ENCODE results near the gene CD7.
A peak's percentile ranks its signal among the peaks of the same experiment; 100 is the strongest.

Gene CD7

GRCh38 chr17:82292251-82293154, 24.9 kb downstream of the CD7 start:
- no peak for TF ChIP-seq JUND (IDR thresholded peaks at IDR 0.05; ENCODE audit: low read depth)
- peak; percentile 99 to 100 for DNase-seq (ENCODE audit: low read depth in 1 of 2, low spot score in 1 of 2)
- in situ Hi-C loops (cut with HindIII; ENCODE audit: low pct_unique_long_range_greater_than_20kb, low sequenced_read_pairs), result no loop called here

DNA sequence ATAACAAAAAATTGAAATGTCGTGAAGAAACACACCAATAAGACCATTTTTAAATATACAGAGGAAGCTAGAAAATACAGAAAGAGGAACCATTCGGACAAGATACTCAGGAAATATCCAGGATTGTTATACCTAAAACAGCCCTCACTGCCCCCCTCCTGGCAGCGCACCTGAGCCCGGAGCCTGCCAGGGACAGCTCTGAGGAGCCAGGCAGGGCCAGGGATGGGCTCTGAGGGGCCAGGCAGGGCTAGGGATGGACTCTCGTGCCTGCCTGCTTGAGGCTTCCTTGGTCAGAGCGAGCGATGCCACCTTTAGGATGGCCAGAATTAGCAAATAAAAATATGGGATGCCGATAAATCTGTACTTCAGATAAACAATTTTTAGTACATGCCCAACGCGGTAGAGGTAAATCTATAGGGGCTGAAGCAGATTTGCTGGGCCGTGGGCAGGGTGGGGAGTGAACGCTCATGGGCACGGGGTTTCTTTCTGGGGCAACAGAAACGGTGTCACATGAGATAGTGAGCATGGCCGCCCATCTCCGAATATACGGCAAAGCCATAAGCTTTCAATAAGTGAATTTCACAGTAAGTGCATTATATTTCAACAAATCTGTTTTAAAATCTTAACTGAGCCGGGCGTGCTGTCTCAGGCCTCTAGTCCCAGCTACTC, 25.7 kb downstream of the CD7 start:
- in situ Hi-C loops (cut with HindIII; ENCODE audit: low pct_unique_long_range_greater_than_20kb, low sequenced_read_pairs), result no loop called here

DNA sequence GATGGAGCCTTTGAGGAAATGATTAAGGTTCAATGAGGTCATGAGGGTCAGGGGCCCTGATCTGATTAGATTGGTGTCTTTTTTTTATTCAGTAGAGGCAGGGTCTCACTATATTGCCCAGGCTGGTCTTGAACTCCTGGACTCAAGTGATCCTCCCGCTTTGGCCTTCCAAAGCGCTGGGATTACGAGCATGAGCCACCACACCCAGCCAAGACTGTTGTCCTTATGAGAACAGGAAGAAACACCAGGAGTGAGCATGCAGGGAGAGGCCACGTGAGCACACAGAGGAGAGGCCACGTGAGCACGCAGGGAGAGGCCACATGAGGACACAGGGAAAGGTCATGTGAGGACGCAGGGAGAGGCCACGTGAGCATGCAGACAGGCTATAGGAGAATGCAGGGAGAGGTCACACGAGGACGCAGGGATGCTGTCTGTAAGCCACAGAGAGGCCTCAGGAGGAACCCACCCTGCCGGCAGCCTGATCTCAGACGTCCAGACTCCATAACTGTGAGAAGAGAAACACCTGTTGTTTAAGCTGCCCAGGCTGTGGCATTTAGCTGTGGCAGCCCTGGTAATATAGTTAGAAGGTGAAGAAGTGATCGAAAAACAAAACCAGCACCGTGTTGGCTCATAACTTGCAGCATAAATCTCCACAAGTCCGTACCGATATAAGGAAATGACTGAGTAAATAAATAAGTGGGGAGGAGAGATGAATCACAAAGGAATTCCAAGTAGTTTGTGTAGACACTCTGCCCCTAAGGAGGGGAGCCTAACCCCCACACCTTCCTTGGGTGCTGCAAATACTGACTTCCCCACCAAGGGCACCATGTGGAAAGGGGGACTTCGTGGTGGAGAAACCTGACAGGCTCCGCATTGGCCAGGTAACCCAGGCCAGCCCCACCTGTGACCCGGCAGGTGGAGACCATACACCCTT, 29.3 kb downstream of the CD7 start:
- TF ChIP-seq JUND (IDR thresholded peaks at IDR 0.05; ENCODE audit: low read depth), result no peak
- in situ Hi-C loops (cut with HindIII; ENCODE audit: low pct_unique_long_range_greater_than_20kb, low sequenced_read_pairs), result no loop called here
- peak in 1 of 2 experiments; percentile 94 for DNase-seq (ENCODE audit: low read depth in 1 of 2, low spot score in 1 of 2)

More for the DNA sequence above, 25.7 kb downstream of the CD7 start:
- TF ChIP-seq JUND (IDR thresholded peaks at IDR 0.05; ENCODE audit: low read depth), result no peak
- DNase-seq (ENCODE audit: low read depth in 1 of 2, low spot score in 1 of 2), result no peak

DNA sequence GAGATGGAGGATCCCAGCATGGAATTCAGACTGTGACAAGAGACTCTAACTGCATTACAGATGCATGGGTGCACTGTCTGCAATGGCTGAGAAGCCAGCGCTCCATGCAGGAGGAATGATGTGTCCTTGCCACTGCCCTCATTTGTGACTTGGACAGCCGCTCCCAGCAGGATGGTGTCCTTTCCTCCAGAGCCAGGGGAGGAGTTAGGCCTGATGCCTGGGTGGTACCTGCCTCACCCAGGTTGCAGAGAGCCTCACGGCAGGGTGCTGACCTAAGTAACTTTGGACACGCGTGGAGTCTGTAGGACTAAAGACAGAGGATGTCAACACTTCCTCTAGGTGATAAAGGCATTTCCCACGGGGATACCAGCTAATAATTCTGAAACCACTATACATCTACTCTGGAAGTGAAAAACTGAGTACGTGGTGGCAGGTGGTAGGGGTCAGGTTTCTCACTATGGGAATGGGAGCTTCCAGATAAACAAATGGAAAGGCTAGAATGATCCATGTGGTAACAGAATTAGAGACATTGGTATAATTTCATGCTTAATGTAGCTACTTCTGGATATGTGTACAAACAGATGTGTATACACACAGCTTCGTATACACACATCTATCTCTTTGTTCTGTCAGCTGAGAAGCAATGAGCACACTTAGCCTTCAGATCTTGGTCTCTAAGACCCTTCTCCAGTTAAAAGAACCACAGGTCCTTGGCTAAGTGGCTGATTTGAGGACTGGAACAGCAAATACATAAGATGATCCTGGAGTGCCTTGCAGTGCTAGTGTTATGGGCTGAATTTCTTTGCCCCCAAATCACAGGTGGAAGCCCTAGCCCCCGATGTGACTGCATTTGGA, 30.2 kb downstream of the CD7 start:
- DNase-seq (ENCODE audit: low read depth in 1 of 2, low spot score in 1 of 2), result no peak
- no peak for TF ChIP-seq JUND (IDR thresholded peaks at IDR 0.05; ENCODE audit: low read depth)
- in situ Hi-C loops (cut with HindIII; ENCODE audit: low pct_unique_long_range_greater_than_20kb, low sequenced_read_pairs), result no loop called here

DNA sequence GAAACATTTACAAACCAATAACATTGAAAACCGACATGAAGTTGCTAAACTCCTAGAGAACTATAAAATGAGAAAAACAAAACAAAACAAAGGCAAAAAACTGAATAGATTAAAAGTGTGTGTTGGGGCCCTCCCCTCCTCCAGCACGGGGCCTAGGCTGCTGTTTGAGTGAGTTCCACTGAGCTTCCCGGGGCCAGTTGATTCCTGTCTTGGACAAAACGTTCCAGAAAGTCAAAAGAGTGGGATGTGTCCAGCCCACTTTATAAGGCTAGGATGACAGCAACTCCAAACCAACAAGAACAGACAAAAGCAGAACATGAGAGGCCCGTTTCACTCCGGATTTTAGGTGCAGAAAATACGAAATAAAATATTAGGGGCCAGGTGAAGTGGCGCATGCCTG, 32.3 kb downstream of the CD7 start:
- in situ Hi-C loops (cut with HindIII; ENCODE audit: low pct_unique_long_range_greater_than_20kb, low sequenced_read_pairs), result no loop called here
- no peak for TF ChIP-seq JUND (IDR thresholded peaks at IDR 0.05; ENCODE audit: low read depth)
- DNase-seq (ENCODE audit: low read depth in 1 of 2, low spot score in 1 of 2), result no peak

GRCh38 chr17:82283208-82283749, 34.1 kb downstream of the CD7 start:
- TF ChIP-seq JUND (IDR thresholded peaks at IDR 0.05; ENCODE audit: low read depth), result no peak
- peak in 1 of 2 experiments; percentile 49 for DNase-seq (ENCODE audit: low read depth in 1 of 2, low spot score in 1 of 2)
- in situ Hi-C loops (cut with HindIII; ENCODE audit: low pct_unique_long_range_greater_than_20kb, low sequenced_read_pairs), result no loop called here

DNA sequence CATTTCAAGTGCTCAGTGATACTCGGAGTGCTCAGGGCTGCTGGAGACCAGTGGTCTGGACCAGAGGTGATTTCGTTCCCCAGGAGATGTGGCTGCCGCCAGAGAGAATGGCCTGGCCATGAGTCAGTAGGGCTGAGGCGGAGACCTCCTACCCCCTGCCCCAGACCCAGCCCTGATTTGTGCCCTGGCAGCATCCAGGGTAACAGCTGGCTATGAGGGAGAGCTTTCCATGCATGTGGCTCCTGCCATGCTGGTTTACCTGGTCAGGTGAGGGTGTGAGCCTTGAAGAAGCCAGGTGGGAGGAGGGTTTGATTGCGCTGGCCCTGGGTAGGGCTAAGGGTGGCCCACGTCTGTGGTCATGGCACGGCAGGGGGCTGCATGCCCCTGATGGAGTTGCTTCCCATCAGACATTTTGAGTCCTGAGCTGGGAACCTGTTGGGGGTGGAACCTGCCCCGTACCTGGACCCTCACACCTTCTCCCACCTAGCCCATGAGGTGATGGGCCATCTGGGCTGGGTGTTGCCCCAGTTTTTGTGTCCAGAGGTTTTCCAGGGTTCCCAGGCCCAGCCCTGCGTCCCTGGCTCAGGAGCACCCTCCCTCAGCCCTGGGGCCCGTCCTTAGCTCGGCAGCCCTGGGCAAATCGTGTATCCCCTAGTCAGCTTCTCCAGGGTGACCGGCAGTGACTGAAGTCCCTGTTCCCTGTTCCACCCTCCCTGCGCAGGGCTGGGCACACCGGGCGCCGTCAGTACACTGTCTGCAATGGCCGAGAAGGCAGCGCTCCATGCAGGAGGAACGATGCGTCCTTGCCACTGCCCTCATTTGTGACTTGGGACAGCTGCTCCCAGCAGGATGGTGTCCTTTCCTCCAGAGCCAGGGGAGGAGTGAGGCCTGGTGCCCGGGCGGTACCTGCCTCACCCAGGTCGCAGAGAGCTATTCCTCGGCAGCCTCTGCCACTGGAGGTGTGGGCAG, 34.9 kb downstream of the CD7 start:
- no peak for TF ChIP-seq JUND (IDR thresholded peaks at IDR 0.05; ENCODE audit: low read depth)
- in situ Hi-C loops (cut with HindIII; ENCODE audit: low pct_unique_long_range_greater_than_20kb, low sequenced_read_pairs), result no loop called here
- DNase-seq (ENCODE audit: low read depth in 1 of 2, low spot score in 1 of 2), result no peak

- TF ChIP-seq JUND (IDR thresholded peaks at IDR 0.05; ENCODE audit: low read depth), result no peak
- DNase-seq (ENCODE audit: low read depth in 1 of 2, low spot score in 1 of 2), result peak; percentile 77 to 91
- in situ Hi-C loops (cut with HindIII; ENCODE audit: low pct_unique_long_range_greater_than_20kb, low sequenced_read_pairs), result no loop called here
Observed at GRCh38 chr17:82281502-82282238, 35.7 kb downstream of the CD7 start.

GRCh38 chr17:82281076-82281475, 36.3 kb downstream of the CD7 start:
- no peak for TF ChIP-seq JUND (IDR thresholded peaks at IDR 0.05; ENCODE audit: low read depth)
- no peak for DNase-seq (ENCODE audit: low read depth in 1 of 2, low spot score in 1 of 2)
- in situ Hi-C loops (cut with HindIII; ENCODE audit: low pct_unique_long_range_greater_than_20kb, low sequenced_read_pairs), result no loop called here

DNA sequence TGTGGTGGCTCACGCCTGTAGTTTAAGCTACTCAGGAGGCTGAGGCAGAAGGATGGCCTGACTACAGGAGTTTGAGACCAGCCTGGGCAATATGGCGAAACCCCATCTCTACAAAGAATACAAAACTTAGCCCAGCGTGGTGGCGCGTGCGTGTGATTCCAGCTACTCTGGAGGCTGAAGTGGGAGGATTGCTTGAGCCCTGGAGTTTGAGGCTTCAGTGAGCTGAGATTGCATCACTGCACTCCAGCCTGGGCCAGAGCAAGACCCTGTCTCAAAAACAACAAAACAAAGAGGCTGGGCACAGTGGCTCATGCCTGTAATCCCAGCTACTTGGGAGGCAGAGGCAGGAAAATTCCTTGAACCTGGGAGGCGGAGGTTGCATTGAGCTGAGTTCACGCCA, 36.9 kb downstream of the CD7 start:
- TF ChIP-seq JUND (IDR thresholded peaks at IDR 0.05; ENCODE audit: low read depth), result no peak
- in situ Hi-C loops (cut with HindIII; ENCODE audit: low pct_unique_long_range_greater_than_20kb, low sequenced_read_pairs), result no loop called here
- no peak for DNase-seq (ENCODE audit: low read depth in 1 of 2, low spot score in 1 of 2)
